ENCODE results near the gene KPNA3.
"Not testable (repeated sequence)": the region's sequence is repeated elsewhere in the genome, so short reads cannot be mapped to it uniquely, and the experiment has no call there.

The KPNA3 gene

DNA sequence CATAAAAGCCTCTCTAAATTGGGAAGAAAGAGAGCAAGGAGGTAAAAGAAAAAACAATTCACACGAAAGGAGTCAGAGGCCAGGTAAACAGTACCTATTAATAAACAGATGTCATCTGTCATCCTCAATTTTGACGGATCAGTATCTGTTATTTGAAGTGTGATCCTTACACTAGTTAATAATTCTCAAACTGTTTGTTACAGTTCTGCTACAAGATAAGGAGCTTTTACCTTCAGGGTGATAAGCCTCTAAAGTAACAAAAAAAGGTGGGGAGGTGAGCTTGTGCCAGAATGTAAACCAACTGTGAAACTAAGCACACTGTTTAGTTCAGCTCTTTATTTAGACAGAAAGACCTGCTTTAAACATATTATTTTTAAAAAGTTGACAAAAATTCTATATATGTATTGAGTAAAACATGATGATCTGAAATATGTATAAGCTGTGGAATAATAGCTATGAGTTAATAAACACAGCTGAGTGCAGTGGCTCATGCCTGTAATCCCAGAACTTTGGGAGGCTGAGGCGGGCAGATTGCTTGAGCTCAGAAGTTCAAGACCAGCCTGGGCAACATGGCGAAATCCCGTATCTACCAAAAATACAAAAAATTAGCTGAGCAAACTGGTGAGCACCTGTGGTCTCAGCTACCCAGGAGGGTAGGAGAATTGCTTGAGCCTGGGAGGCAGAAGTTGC, 52.8 kb downstream of the KPNA3 start:
- in situ Hi-C loops (cut with HindIII; ENCODE audit: low sequenced_read_pairs): no loop called here

DNA sequence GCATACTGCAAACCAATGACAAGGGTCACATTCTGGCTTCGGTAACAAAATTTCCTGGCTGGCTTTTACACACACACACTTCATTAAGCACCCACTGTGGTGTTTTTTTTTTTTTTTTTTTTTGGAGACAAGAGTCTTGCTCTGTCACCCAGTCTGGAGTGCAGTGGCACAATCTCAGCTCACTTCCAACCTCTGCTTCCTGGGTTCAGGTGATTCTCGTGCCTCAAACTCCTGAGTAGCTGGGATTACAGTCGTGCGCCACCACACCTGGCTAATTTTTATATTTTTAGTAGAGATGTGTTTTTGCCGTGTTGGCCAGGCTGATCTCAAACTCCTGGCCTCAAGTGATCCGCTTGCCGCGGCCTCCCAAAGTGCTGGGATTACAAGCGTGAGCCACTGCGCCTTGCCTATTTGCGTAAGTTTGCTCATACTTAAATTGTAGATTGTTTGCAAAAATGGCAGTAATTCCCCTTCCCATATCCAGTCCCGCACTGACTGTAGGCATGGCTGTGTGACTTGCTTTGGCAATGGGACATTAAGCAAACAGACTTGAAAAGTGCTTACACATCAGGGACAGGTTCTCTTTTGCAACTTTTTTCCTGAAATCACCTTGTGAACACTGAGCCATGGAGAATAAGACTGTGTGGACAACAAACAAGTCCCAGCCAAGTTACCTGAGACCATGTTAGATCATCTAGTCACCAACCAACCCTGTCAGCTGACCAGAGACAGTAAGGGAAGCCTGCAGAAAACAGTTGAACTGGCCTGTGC, 59.1 kb downstream of the KPNA3 start:
- in situ Hi-C loops (cut with HindIII; ENCODE audit: low sequenced_read_pairs): no loop called here
- DNase-seq (ENCODE audit: low read depth): no peak
- no peak overlapping the region for H3K4me3 ChIP-seq (ENCODE audit: low read depth, low read length)
- TF ChIP-seq, protein P1, sequence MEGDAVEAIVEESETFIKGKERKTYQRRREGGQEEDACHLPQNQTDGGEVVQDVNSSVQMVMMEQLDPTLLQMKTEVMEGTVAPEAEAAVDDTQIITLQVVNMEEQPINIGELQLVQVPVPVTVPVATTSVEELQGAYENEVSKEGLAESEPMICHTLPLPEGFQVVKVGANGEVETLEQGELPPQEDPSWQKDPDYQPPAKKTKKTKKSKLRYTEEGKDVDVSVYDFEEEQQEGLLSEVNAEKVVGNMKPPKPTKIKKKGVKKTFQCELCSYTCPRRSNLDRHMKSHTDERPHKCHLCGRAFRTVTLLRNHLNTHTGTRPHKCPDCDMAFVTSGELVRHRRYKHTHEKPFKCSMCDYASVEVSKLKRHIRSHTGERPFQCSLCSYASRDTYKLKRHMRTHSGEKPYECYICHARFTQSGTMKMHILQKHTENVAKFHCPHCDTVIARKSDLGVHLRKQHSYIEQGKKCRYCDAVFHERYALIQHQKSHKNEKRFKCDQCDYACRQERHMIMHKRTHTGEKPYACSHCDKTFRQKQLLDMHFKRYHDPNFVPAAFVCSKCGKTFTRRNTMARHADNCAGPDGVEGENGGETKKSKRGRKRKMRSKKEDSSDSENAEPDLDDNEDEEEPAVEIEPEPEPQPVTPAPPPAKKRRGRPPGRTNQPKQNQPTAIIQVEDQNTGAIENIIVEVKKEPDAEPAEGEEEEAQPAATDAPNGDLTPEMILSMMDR (IDR thresholded peaks at IDR 0.05; ENCODE audit: low read depth, low read length, missing control alignments): no peak

More for the DNA sequence above, 52.8 kb downstream of the KPNA3 start:
- no peak for DNase-seq (ENCODE audit: low read depth)
- no peak overlapping the region for H3K4me3 ChIP-seq (ENCODE audit: low read depth, low read length)
- TF ChIP-seq, protein P1 (IDR thresholded peaks at IDR 0.05; ENCODE audit: low read depth, low read length, missing control alignments): no peak

DNA sequence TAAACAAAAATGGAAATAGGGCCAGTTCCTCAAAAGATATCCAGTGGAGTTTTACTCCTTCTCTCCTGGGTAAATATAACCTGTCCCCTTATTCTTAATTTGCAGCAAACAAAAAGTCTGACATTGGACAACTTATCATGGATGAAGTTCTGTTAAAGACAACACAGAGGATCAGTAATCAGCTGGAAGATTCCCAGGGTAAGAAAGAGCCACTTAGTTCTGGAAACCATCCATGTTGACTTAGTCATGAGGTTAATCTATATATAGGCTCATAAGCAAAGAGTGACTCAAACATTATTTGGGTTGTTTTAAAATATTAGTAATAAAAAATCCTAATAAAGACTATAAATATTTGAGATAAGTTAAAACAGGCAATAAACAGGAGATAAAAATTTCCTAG, 60.7 kb downstream of the KPNA3 start:
- peak; percentile 37 for DNase-seq (ENCODE audit: low read depth)
- in situ Hi-C loops (cut with HindIII; ENCODE audit: low sequenced_read_pairs): no loop called here
- TF ChIP-seq, protein P1 (IDR thresholded peaks at IDR 0.05; ENCODE audit: low read depth, low read length, missing control alignments): no peak
- no peak overlapping the region for H3K4me3 ChIP-seq (ENCODE audit: low read depth, low read length)

DNA sequence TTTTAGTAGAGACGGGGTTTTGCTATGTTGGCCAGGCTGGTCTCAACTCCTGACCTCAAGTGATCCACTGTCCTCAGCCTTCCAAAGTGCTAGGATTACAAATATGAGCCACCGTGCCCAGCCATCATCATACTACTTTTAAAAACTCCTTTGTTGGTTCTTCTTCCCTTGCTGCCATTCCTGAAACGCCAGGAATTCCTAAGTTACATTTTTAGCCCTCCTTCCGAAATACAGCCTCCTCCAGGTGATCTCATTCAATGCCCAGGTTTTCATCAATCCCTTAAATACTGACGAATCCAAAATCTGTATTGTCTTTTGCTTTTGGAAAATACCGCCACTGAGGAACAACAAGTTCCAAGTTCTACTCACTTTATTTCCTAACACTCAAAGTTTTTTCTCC, 75.9 kb downstream of the KPNA3 start:
- DNase-seq (ENCODE audit: low read depth): no peak
- in situ Hi-C loops (cut with HindIII; ENCODE audit: low sequenced_read_pairs): no loop called here
- no peak overlapping the region for H3K4me3 ChIP-seq (ENCODE audit: low read depth, low read length)
- TF ChIP-seq, protein P1 (IDR thresholded peaks at IDR 0.05; ENCODE audit: low read depth, low read length, missing control alignments): no peak

DNA sequence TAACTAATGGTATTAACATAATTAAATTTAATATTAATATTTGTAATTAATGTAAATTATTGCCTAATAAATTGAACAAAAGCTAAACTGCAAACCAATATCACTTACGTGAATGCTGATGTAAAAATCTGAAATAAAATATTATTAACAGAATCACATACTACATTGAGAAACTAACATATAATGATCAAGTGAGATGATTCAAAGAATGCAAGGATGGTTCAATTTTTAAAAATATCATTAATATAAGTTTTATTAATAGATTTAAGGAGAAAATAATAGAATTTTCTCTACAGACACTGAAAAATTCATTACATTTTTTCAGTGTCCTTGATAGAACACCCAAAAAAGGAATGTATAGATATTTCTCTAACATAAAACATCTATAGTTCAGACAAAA, 77.7 kb downstream of the KPNA3 start:
- no peak overlapping the region for H3K4me3 ChIP-seq (ENCODE audit: low read depth, low read length)
- in situ Hi-C loops (cut with HindIII; ENCODE audit: low sequenced_read_pairs): no loop called here
- TF ChIP-seq, protein P1 (IDR thresholded peaks at IDR 0.05; ENCODE audit: low read depth, low read length, missing control alignments): no peak
- no peak for DNase-seq (ENCODE audit: low read depth)

DNA sequence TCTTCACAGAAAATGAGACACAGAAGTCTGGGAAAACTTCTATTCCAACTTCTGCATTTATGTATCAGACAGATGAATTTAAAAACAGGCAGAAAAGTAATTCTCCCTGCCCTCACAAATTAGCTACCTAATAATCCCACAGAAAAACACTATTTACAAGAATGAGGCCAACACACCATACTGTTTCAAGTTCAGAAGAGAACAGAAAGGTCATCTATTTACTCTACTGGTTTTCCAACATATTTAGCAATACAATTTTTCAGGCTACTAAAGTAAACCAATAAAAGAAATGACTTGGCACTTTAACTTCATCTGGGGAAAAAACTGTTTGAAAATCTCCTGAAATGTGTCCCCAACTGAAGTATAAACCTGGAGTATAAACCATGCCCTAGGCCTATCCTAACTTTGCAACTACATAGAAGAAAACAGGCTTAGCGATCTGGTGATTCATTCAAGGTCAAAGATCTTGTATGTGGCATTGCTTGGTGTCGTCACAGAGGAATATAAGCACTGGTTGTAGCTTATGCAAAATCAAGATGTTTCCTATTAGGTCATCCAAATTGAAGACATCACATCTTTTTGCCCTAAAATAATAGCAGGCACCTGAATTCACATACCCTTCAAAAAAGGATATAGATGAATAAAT, 81.1 kb downstream of the KPNA3 start:
- no peak overlapping the region for H3K4me3 ChIP-seq (ENCODE audit: low read depth, low read length)
- TF ChIP-seq, protein P1 (IDR thresholded peaks at IDR 0.05; ENCODE audit: low read depth, low read length, missing control alignments): no peak
- DNase-seq (ENCODE audit: low read depth): no peak
- in situ Hi-C loops (cut with HindIII; ENCODE audit: low sequenced_read_pairs): no loop called here

DNA sequence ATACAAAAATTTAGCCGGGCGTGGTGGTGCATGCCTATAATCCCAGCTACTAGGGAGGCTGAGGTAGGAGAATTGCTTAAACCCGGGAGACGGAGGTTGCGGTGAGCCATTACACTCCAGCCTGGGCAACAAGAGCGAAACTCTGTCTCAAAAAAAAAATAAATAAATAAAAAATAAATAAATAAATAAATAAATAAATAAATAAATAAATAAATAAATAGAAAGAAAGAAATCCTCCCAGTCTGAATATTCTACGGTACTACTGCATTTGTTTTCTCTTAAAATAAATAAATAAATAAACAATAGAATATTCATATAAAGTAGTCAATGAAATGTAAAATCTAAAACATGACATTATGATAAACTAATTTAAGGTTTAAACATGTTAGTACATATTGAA, 88.2 kb downstream of the KPNA3 start:
- in situ Hi-C loops (cut with HindIII; ENCODE audit: low sequenced_read_pairs): not testable (repeated sequence)

More for the DNA sequence above, 88.2 kb downstream of the KPNA3 start:
- not testable (repeated sequence) for H3K4me3 ChIP-seq (ENCODE audit: low read depth, low read length); DNase-seq (ENCODE audit: low read depth)
